WTC11 (cell line): ENCODE measurements around the gene TPD52L3.

Source experiments
- CBFB ChIP-seq: sonication (generic); formaldehyde crosslinking; IDR thresholded peaks from 2 replicates; pipeline ENCODE4 v1.8.1; 2022; ENCODE audit warnings: mild to moderate bottlenecking, low read depth, missing genetic modification reagents
- JUN ChIP-seq: sonication (generic); formaldehyde crosslinking; IDR thresholded peaks from 2 replicates; pipeline ENCODE4 v1.8.0; 2023; ENCODE audit warnings: mild to moderate bottlenecking, missing genetic modification reagents
- MAX ChIP-seq: sonication (generic); formaldehyde crosslinking; IDR thresholded peaks from 2 replicates; pipeline ENCODE4 v1.8.0; 2022; ENCODE audit warnings: mild to moderate bottlenecking, missing genetic modification reagents
- MYBL2 ChIP-seq: sonication (generic); formaldehyde crosslinking; IDR thresholded peaks from 2 replicates; pipeline ENCODE4 v1.8.1; 2023; ENCODE audit warnings: mild to moderate bottlenecking, moderate library complexity, missing genetic modification reagents
- NR1H2 ChIP-seq: sonication (generic); formaldehyde crosslinking; IDR thresholded peaks from 2 replicates; pipeline ENCODE4 v1.9.0; 2021; ENCODE audit warnings: mild to moderate bottlenecking, moderate library complexity, missing genetic modification reagents
- RORB ChIP-seq: fragments of 250-450 bp; sonication (Bioruptor Pico); IDR thresholded peaks from 2 replicates; pipeline ENCODE4 v1.9.0; 2021; ENCODE audit warnings: mild to moderate bottlenecking
- TCF7 ChIP-seq: sonication (generic); formaldehyde crosslinking; IDR thresholded peaks from 2 replicates; pipeline ENCODE4 v1.8.0; 2022; ENCODE audit warnings: mild to moderate bottlenecking, low read depth, missing genetic modification reagents, moderate library complexity
- USF1 ChIP-seq: sonication (generic); formaldehyde crosslinking; IDR thresholded peaks from 2 replicates; pipeline ENCODE4 v1.8.0; 2022; ENCODE audit warnings: mild to moderate bottlenecking, missing genetic modification reagents
- TF ChIP-seq, protein P1 (sequence below): fragments of 200-600 bp; IDR thresholded peaks from 2 replicates; pipeline ENCODE4 v1.8.0; 2022; ENCODE audit warnings: antibody characterized with exemption
- TF ChIP-seq, protein P2 (sequence below): sonication (generic); formaldehyde crosslinking; IDR thresholded peaks from 2 replicates; pipeline ENCODE4 v1.8.1; 2022; ENCODE audit warnings: missing genetic modification reagents, borderline replicate concordance
- TF ChIP-seq, protein P3 (sequence below): fragments of 250-450 bp; sonication (Bioruptor Pico); conservative IDR thresholded peaks from 2 replicates; pipeline ENCODE4 v1.9.0; 2021; ENCODE audit warnings: mild to moderate bottlenecking

- TF ChIP-seq, protein P1, sequence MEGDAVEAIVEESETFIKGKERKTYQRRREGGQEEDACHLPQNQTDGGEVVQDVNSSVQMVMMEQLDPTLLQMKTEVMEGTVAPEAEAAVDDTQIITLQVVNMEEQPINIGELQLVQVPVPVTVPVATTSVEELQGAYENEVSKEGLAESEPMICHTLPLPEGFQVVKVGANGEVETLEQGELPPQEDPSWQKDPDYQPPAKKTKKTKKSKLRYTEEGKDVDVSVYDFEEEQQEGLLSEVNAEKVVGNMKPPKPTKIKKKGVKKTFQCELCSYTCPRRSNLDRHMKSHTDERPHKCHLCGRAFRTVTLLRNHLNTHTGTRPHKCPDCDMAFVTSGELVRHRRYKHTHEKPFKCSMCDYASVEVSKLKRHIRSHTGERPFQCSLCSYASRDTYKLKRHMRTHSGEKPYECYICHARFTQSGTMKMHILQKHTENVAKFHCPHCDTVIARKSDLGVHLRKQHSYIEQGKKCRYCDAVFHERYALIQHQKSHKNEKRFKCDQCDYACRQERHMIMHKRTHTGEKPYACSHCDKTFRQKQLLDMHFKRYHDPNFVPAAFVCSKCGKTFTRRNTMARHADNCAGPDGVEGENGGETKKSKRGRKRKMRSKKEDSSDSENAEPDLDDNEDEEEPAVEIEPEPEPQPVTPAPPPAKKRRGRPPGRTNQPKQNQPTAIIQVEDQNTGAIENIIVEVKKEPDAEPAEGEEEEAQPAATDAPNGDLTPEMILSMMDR = no peak
- TF ChIP-seq, protein P2, sequence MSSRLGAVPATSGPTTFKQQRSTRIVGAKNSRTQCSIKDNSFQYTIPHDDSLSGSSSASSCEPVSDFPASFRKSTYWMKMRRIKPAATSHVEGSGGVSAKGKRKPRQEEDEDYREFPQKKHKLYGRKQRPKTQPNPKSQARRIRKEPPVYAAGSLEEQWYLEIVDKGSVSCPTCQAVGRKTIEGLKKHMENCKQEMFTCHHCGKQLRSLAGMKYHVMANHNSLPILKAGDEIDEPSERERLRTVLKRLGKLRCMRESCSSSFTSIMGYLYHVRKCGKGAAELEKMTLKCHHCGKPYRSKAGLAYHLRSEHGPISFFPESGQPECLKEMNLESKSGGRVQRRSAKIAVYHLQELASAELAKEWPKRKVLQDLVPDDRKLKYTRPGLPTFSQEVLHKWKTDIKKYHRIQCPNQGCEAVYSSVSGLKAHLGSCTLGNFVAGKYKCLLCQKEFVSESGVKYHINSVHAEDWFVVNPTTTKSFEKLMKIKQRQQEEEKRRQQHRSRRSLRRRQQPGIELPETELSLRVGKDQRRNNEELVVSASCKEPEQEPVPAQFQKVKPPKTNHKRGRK = no peak
- no peak for TF ChIP-seq USF1 (CRISPR knock-in tag)
- no peak for TF ChIP-seq CBFB (CRISPR knock-in tag)
- no peak for TF ChIP-seq TCF7 (CRISPR knock-in tag)
- no peak for TF ChIP-seq MAX
- TF ChIP-seq RORB = no peak
- no peak for TF ChIP-seq MYBL2 (CRISPR knock-in tag)
- TF ChIP-seq NR1H2 = no peak
- no peak for TF ChIP-seq JUN (CRISPR knock-in tag)
- TF ChIP-seq, protein P3, sequence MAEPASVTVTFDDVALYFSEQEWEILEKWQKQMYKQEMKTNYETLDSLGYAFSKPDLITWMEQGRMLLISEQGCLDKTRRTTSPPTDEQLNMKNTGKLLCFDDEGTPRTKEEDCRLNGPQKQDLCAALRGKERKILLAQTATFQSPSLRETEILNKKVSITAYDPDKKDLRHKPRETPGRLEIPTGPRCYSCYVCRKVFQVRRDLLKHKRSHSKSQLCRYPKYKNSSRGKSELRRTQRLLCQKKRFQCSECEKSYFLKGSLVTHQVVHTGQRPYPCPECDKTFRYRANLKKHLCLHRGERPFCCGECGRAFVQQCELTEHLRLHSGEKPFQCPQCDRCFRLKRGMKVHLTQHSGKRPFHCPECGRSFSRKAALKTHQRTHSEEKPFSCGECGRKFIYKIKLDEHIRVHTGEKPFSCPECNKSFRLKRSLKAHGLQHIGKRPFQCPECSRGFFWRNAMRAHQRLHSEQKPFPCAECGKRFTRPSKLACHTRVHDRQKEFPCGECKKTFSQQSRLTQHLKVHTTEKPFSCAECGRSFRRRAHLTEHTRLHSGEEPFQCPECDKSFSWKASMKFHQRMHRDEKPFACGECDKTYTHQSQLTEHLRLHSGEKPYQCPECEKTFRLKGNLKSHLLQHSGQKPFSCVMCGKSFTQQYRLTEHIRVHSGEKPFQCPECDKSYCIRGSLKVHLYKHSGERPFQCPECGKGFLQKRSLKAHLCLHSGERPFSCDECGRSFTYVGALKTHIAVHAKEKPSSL (CRISPR knock-in tag) = no peak
These were observed 28.3 kb downstream of the TPD52L3 start for GRCh38 chr9:6356441-6356840.
